GM10847 (cell line): Measurements from ENCODE around the gene CHRNB4.

Source experiments
- POLR2A ChIP-seq: IDR thresholded peaks from 2 replicates; pipeline ENCODE4 v1.6.1; 2011; ENCODE audit not compliant: insufficient read length; ENCODE audit errors: extremely low read depth

CHRNB4 gene

GRCh38 chr15:78626381-78626995 is 14.5 kb downstream of the CHRNB4 start:
- TF ChIP-seq POLR2A = no peak

GRCh38 chr15:78625606-78626280 is 15.3 kb downstream of the CHRNB4 start:
- TF ChIP-seq POLR2A = no peak

- TF ChIP-seq POLR2A = no peak
Observed at GRCh38 chr15:78624651-78625590, 16.1 kb downstream of the CHRNB4 start.

GRCh38 chr15:78623786-78624497 is 17.1 kb downstream of the CHRNB4 start:
- no peak for TF ChIP-seq POLR2A

GRCh38 chr15:78621810-78622402 is 19.1 kb downstream of the CHRNB4 start:
- no peak for TF ChIP-seq POLR2A

- TF ChIP-seq POLR2A = no peak
Observed at GRCh38 chr15:78620527-78621421, 20.2 kb downstream of the CHRNB4 start, which contains the start of gene CHRNA3. CHRNA3 (minus strand) TSS chr15:78620996; CDS start chr15:78620794, 202 bp downstream.

- no peak for TF ChIP-seq POLR2A
Observed at GRCh38 chr15:78620021-78620526, 20.9 kb downstream of the CHRNB4 start.

GRCh38 chr15:78619022-78619950 is 21.7 kb downstream of the CHRNB4 start:
- TF ChIP-seq POLR2A = no peak

- TF ChIP-seq POLR2A = no peak
Observed at GRCh38 chr15:78618490-78618934, 22.5 kb downstream of the CHRNB4 start.

GRCh38 chr15:78618064-78618463 is 22.9 kb downstream of the CHRNB4 start:
- TF ChIP-seq POLR2A = no peak

- no peak for TF ChIP-seq POLR2A
Observed at GRCh38 chr15:78617516-78617915, 23.5 kb downstream of the CHRNB4 start.

GRCh38 chr15:78617076-78617475 is 23.9 kb downstream of the CHRNB4 start:
- no peak for TF ChIP-seq POLR2A
